Stimulated activated naive CD8-positive, alpha-beta T cell treated with anti-CD3 and anti-CD28 coated beads, Interleukin-15, Interleukin-2, amounts not matched to agents 100 U/mL and 50 U/mL, for 24 hours (primary cell): ENCODE measurements around the gene SPECC1.
"Not testable (repeated sequence)": the region's sequence is repeated elsewhere in the genome, so short reads cannot be mapped to it uniquely, and the experiment has no call there.

ENCODE experiments used
- ATAC-seq: fragments of 150-1000 bp; cut with Tn5 transposase; one replicate; pipeline ENCODE4 v1.10.0; 2021
- DNase-seq: peaks from one replicate; pipeline ENCODE4 v3.0.0; 2021

Gene SPECC1

GRCh38 chr17:20009302-20010098 lies at the start of gene SPECC1:
Gene SPECC1, plus strand, starts transcription at chr17:20009359. Its CDS starts 87,293 bp downstream, at chr17:20096652.
- ATAC-seq (peak; percentile 99), DNase-seq (peak; percentile 89)

DNA sequence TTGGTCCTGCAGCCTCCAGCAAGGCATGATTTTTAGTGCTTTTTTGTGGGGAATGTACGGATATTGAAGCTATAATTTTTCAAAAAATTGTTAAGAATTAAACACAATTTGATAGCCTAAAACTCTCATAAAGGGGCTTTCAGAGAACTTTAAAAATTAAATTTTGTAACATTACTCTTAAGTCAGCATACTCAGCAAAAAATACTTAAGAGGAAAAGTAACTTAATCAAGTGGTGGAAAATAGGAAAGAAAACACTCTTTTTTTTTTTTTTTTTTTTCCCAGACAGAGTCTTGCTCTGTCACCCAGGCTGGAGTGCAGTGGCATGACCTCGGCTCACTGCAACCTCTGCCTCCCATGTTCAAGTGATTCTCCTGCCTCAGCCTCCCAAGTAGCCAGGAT lies 46.2 kb upstream of the SPECC1 start:
- not testable (repeated sequence) for ATAC-seq, DNase-seq

DNA sequence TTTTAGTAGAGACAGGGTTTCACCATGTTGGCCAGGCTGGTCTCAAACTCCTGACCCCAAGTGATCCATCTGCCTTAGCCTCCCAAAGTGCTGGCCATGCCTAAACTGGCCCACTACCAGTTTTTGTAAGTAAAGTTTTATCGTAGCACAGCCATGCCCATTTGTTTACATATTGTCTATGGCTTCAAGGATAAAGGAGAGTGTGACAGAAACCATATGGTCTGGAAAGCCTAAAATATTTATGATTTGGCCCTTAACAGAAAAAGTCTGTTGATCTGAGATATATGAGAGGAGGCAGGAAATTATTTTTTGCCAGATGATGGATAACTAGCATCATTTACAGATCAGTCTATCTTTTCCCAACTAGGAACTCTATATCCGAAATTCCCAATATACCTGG lies 36.0 kb upstream of the SPECC1 start:
- DNase-seq (no peak), ATAC-seq (no peak)

DNA sequence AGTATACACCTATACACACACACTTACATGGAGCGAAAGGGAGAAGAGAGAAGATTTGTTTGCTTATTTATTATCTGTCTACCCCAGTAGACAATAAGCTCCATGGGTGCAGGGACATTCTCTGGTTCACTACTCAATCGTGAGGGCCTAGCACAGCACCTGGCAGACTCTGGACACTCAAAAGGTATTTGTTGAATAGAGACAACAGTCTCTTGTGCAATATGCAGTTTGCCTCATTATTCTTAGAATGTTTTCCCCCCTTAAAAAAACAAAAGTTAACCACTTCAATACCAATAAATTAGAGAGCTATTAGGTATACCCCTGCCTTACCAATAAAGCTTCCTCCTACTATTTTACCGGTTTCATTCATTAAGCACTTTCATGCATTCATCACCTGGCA lies 33.6 kb upstream of the SPECC1 start:
- ATAC-seq (no peak), DNase-seq (no peak)

DNA sequence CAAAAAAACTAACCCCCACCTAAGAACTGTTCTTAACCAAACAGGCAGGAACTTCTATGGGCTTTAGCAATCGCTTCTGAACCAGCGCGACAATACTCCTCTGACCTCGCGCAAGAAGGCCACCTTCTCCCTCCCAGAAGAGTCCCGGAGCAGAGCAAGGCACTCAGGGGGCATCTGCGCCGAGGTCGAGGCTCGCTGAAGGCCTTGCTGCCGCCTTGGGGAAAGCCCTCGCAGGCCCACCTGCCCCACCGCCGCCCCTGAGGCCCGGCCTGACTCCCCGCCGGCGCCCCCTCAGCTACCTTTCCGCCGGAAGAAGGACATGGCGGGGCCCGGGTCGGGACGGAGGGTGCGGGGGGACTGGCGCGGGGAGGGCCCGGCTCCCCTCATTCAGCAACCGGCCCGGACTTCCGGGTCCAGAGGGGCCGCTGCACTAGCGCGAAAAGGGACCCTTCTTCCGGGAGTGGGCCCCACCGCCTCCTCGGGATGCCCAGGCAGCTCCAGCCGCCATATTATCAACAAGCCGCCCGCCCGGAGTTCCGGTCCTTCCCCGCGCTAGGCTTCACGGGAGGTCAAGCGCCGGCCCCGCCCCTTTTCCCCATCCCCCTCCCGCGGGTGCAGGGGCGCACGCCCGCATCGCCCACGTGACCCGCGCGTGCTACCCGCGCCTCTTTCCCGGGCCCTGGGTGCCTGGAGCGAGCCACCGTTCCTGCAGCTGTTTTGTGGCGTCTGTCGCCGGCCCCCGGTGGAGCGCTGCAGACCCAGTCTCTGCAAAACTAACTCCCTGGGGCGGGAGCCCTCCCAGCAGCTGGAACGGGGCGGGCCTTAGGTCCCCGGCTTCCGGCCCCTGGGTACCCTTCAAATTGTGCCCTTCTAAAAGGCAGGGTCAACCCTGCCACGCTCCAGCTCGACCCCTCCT lies 31.6 kb upstream of the SPECC1 start, which contains the start of gene AKAP10:
TSS of gene AKAP10 (minus strand) at position 536 of the 916 bp plus-strand sequence. CDS start at position 387, 149 bp downstream.
- ATAC-seq (peak; percentile 85), DNase-seq (peak; percentile 99)

DNA sequence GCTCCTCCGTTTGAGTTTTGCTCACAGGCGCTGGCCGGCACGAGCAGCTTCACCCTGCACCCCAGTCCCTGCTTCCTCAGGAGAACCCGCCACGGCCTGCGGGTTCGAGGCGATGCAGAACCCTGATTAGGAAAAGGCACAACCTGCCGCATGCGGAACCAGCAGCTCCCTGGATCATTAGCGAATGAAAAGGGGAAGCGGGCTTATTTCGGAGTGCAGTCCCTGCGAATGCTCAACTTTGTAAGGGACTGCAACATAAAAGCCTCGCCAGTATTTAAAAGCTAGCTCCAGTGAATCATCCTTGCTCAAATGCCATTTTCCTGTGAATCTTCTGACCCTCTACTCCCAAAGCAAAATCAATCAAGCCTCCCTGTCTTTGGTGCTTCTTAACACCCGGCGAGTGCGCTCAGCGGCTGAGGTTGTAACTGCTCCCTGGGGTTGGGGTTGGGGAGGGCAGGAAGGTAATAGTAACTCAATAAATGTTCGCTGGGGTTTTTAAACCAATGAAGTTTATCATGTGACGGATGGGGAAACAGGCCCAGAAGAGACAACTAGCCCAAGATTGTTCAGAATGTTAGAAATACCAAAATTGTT lies 30.9 kb upstream of the SPECC1 start:
- DNase-seq, result peak; percentile 38
- ATAC-seq, result no peak

DNA sequence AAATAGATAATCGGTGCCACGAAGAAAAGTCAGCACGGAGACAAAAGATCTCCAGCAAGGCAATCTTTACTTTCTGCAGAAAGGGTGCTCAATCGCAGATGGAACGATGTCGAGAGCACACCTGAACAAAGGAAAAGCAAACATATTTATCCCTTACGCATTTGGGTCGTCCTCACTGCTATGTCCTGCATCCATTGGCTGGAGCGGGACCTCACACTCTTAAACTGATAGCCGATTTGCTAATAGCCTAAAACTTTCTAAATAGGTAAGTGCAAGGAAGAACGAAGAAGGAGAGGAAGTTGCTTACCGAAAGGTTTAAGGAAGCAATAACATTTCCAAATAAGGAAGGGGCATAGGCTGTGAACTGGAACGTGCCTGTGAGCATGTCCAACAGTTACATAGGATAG lies 30.4 kb upstream of the SPECC1 start:
- DNase-seq (peak; percentile 15), ATAC-seq (no peak)

DNA sequence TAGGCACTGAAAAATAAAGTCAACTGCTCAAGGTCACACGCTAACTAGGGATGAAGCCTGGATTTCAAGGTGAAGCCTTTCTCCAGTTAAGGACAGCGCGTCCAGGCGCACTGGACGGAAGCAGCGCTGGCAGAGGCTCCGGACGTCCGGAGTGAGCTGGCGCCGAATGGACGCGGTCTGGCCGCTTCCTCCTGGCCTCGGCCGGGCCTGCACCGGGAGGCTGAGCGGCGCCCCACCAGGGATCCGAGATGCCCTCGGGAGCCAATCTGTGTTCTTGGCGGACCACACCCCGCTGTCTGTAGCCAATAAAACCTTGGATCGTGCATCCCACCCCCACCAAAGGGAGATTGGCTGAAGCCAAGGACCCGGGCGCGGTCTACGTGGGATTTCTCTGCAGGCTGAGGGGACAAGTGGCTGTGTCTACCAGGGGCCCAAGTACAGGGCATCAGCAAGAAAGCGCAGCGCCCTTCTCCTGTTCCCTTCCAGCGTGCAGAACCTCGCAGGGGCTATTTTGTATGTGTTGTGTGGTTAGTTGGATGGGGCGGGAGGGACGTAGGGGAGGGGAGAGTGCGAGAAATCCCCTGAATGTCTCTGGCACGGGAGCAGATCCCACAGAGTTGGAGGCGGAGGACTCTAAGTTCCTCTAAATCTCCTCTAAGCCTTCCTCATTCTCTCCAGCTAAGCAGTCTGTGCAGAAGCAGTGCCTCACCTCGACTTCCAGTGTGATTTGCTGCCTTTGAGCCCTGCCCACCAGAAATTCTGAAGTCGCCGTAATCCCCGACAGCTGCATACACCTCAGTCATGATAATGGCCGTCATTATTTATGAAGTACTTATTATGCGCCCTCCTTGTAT lies 29.0 kb upstream of the SPECC1 start:
- DNase-seq (no peak), ATAC-seq (no peak)

DNA sequence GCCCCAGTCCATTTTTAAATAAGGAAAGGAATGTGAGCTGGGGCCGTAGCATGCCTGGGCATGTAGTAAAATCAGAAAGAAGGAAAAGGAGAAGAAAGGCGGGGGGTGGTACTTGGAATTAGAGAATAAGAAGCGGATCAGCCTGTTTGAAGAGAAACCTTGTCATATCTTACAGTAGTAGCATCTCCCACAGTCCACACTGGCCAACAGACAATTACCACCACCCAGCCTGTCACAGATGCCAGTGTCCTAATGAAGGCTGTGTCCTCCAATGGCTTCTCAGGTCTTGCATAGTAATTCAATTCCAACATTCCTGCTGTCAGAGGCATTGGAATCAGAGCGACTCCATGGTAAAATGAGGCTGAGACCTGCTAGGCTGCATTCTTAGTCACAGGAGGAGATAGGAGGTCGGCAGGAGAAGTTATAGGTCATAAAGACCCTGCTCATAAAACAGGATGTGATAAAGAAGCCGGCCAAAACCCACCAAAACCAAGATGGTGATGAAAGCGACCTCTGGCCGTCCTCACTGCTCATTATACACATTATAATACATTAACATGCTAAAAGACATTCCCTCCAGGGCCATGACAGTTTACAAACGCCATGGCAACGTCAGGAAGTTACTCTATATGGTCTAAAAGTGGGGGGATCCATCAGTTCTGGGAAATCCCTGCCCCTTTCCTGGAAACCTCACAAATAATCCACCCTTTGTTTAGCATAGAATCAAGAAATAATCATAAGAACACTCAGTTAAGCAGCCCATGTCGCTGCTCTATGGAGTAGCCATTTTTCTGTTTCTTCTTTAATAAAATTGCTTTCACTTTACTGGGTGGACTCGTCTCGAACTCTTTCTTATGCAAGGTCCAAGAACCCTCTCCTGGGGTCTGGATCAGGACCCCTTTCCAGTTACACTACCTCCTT lies 22.0 kb upstream of the SPECC1 start:
- DNase-seq (no peak), ATAC-seq (no peak)

- ATAC-seq (no peak), DNase-seq (no peak)
Observed at GRCh38 chr17:19987897-19988296, 21.3 kb upstream of the SPECC1 start.

GRCh38 chr17:19991252-19991885 lies 17.8 kb upstream of the SPECC1 start:
- DNase-seq, result no peak
- ATAC-seq, result no peak

DNA sequence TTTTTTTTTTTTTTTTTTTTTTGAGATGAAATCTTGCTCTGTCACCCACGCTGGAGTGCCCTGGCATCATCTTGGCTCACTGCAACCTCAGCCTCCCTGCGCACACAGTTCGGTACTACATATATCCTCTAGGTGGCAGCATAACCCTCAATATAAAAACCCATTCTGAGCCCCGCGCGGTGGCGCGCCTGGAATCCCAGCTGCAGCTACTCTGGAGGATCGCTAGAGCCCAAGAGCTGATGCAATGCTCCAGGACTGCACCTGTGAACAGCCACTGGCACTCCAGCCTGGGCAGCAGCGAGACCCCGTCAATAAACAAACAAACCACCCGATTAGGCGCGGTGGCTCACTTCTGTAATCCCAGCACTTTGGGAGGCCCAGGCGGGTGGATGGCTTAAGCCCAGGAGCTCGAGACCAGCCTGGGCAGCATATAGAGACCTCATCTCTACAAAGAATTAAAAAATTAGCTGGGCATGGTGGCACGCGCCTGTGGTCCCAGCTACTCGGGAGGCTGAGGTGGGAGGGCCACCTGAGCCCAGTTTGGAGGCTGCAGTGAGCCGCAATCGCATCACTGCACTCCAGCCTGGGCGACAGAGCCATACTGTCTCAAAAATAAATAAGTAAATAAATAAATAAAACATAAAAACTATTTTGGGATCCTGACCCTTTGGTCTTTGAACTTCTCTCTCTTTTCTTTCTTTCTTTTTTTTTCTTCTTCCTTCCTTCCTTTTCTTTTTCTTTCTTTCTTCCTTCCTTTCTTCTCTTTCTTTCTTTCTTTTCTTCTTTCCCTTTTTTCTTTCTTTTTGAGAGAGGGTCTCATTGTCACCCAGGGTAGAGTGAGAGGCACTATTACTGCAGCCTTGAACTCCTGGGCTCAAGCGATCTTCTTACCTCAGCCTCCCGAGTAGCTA lies 16.1 kb upstream of the SPECC1 start:
- ATAC-seq, result peak; percentile 94
- DNase-seq, result peak; percentile 77

DNA sequence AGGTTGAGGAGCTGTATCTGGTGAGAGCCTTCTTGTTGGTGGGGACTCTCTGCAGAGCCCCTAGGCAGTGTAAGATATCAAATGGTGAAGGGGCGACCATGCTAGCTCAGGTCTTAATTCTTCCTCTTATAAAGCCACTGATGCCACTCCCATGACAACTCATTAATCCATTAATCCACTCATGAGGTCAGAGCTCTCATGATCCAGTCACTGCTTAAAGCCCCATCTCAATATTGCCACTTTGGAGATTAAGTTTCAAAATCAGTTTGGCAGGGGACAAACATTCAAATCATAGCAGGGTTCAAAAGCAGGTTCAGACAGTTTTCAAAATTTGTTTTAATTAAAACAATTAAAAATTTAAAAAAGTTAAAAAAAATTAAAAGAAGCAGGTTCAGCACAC lies 13.1 kb upstream of the SPECC1 start:
- no peak for DNase-seq
- no peak for ATAC-seq

DNA sequence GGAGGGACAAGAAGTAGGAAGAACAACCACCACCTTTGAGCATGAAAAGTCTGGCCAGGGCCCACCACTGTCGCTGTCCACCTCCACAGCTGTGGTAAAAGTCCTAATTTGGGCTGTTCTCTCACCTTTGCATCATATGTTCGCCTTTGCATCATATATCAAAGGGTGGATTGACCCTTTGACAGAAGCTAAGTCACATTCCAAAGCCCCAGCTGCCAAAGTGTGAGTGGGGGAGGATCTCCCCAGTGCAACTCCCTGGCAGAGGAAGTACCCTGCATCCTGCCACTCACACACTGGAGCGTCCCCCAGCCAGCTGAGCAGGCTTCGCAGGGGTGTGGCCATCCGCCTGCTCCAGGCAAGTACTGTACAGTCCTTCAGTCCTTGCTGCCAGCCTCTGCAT lies 12.7 kb upstream of the SPECC1 start:
- no peak for ATAC-seq
- DNase-seq, result no peak

DNA sequence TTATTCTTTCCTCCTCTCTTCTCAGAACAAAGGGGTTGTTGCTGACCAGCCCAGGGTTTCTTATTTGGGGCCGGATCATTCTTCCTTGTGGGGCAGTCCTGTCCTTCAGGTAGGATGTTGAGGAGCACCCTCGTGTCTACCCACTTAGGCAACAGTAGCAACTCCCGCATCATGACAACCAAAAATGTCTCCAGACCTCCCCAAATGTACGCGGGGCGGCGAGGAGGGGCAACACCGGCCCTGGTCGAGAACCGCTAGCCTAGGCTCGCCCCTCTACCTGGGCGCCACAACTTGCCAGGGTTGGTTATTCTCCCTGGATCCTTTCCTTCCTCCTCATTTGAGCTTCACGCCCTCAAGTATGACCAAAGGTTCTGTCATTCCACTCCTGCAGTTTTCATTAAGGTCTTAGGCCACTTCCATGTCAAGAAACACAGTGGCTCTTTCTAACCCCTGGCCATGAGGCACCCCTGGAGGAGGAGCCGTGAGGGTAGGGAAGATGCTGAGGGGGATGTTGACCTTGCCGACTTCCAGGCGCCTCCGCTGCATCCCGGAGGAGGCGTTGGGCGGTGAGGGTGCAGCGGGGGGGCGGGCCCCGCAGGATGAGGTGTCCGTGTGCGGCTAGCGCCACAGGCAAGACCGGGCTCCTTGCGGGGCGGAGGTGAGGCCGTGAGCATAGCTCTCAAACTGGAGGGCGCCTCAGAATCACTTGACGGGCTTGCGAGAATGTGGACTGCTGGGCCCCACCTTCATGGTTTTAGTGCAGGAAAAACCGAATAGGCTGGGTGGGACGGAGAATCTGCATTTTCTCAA lies 712 bp upstream of the SPECC1 start:
- ATAC-seq (peak; percentile 24), DNase-seq (peak; percentile 32)

- no peak for ATAC-seq
- no peak for DNase-seq
Observed at GRCh38 chr17:20009052-20009301, 182 bp upstream of the SPECC1 start.

- DNase-seq, result no peak
Observed at GRCh38 chr17:20010099-20010863, 1.1 kb downstream of the SPECC1 start.

GRCh38 chr17:20010936-20011335 lies 1.8 kb downstream of the SPECC1 start:
- DNase-seq (no peak), ATAC-seq (no peak)

More at GRCh38 chr17:20010099-20010863, 1.1 kb downstream of the SPECC1 start:
- ATAC-seq, result no peak
